ENCODE results near the gene MRTFB. TPM values are rescaled to one million over a fixed set of nuclear protein-coding genes. Genes with fewer than 3 reads are reported as not detected.

Gene MRTFB
- total and polyA plus RNA-seq, 2 donors (not counting 3 experiments of a cell fraction or from before 2014, with no cell fraction given): 19.6 to 49.5 TPM

GRCh38 chr16:14071576-14072271 lies 605 bp downstream of the MRTFB start:
- Histone ChIP-seq H3K4me3 (replicated peaks in 1 of 3; ENCODE audit: insufficient read depth in 1 of 3, low read depth in 1 of 3, low read length in 3 of 3) (peak overlapping the region; percentile 74 to 96 (median 82)), H3K9ac (replicated peaks; ENCODE audit: extremely low read depth, insufficient read depth, low read length) (peak overlapping the region; percentile 98), H3K79me2 (ENCODE audit: control insufficient read depth, insufficient read depth, low read length) (peaks cover 15% of the 10 kb centered on the region), H3K27me3 (ENCODE audit: control insufficient read depth in 2 of 2, insufficient read depth in 2 of 2, low read length in 2 of 2) (no peaks in the 10 kb centered on the region), H4K20me1 (replicated peaks; ENCODE audit: control insufficient read depth, extremely low read depth, insufficient read depth, low read length) (no peaks in the 10 kb centered on the region), H3K4me2 (ENCODE audit: insufficient read depth, low read length) (peak overlapping the region; percentile 95), H3K9me3 (replicated peaks; ENCODE audit: control insufficient read depth, insufficient read depth, low read length) (no peaks in the 10 kb centered on the region), H3K9me1 (replicated peaks; ENCODE audit: control insufficient read depth, extremely low read depth, insufficient read depth, low read length) (no peaks in the 10 kb centered on the region), H3K36me3 (ENCODE audit: control insufficient read depth in 2 of 2, extremely low read depth in 1 of 2, insufficient read depth in 2 of 2, low read length in 2 of 2) (no peaks in the 10 kb centered on the region), H2AFZ (ENCODE audit: low read depth, low read length) (peak overlapping the region; percentile 100), H3K4me1 (ENCODE audit: control insufficient read depth, extremely low read depth, insufficient read depth, low read length) (peaks cover 11% of the 10 kb centered on the region), H3K27ac (ENCODE audit: insufficient read depth, low read depth, low read length) (peak overlapping the region; percentile 68)
- BruUV-seq (replicated peaks): no TSS peak
- POLR2A ChIA-PET: no interaction called here
- dilution Hi-C loops (cut with MboI; ENCODE audit: extremely low pct_ligation_motif_present, low sequenced_read_pairs): no loop called here
- intact Hi-C loops (cut with micrococcal nuclease): loop anchor here (2.0 to 5.0 kb wide), 3 partner anchors 114 to 149 kb away; partner anchors contain the start of gene ERCC4
- DNase-seq (ENCODE audit: low read depth, low spot score): peak; percentile 25
- TF ChIP-seq JUN (IDR thresholded peaks at IDR 0.05; ENCODE audit: borderline replicate concordance, insufficient read depth, insufficient read length, low read depth): no peak
- TF ChIP-seq MYC (IDR thresholded peaks at IDR 0.05; ENCODE audit: low read depth, low read length): no peak
- no peak for TF ChIP-seq POLR2AphosphoS5 (IDR thresholded peaks at IDR 0.05; ENCODE audit: insufficient read depth, low read depth, low read length)
- no peak for TF ChIP-seq EZH2 (IDR thresholded peaks at IDR 0.05; ENCODE audit: borderline replicate concordance, low read depth, low read length, severe bottlenecking)
- no peak for TF ChIP-seq GATA2 (IDR thresholded peaks at IDR 0.05; ENCODE audit: insufficient read depth, insufficient read length, low read depth, low read length)
- no peak for TF ChIP-seq FOS (IDR thresholded peaks at IDR 0.05; ENCODE audit: borderline replicate concordance, insufficient read depth, low read length)
- TF ChIP-seq CTCF (IDR thresholded peaks at IDR 0.05; ENCODE audit: extremely low read depth in 1 of 2, insufficient read depth in 1 of 2, low read depth in 1 of 2, low read length in 2 of 2): no peak
- TF ChIP-seq POLR2A (IDR thresholded peaks at IDR 0.05; ENCODE audit: low read depth, low read length): no peak
- peak; percentile 53 for FAIRE-seq
- CTCF ChIA-PET: interaction anchor here (1.7 kb wide), 1 partner anchor 148 kb away, joined by 6 read pairs; no protein-coding TSS in a partner anchor

Data from endothelial cell of umbilical vein (primary cell).